Activated CD8-positive, alpha-beta T cell treated with anti-CD3 and anti-CD28 coated beads, Interleukin-2, amount 10 ng/mL, durations not matched to agents 7 days and 5 days (primary cell): ENCODE results near the gene TCERG1. TPM values are rescaled to one million over a fixed set of nuclear protein-coding genes. Genes with fewer than 3 reads are reported as not detected.

ENCODE experiments used
- ATAC-seq: fragments of 150-1000 bp; cut with Tn5 transposase; one replicate; pipeline ENCODE4 v1.10.0; 2021; ENCODE audit warnings: moderate library complexity
- CTCF ChIA-PET: fragments of 350-600 bp; sonication (Branson Sonifier 250); formaldehyde crosslinking; loops from one replicate; lab custom pipeline; 2021; ENCODE audit warnings: antibody characterized with exemption; lab: Charles Lee
- POLR2A ChIA-PET: fragments of 350-600 bp; sonication (Branson Sonifier 250); formaldehyde crosslinking; loops from one replicate; lab custom pipeline; 2021; ENCODE audit warnings: antibody characterized with exemption; lab: Charles Lee
- DNase-seq: peaks from one replicate; pipeline ENCODE4 v3.0.0-alpha.2; 2020
- H3K27ac Mint-ChIP-seq: one replicate; pipeline ENCODE4 v1.8.0; 2021; ENCODE audit warnings: mild to moderate bottlenecking, mixed read lengths
- H3K27me3 Mint-ChIP-seq: one replicate; pipeline ENCODE4 v1.8.0; 2021; ENCODE audit warnings: low read depth, mixed read lengths
- H3K36me3 Mint-ChIP-seq: one replicate; pipeline ENCODE4 v1.8.0; 2021; ENCODE audit warnings: low read depth, mixed read lengths
- H3K4me1 Mint-ChIP-seq: one replicate; pipeline ENCODE4 v1.8.0; 2021; ENCODE audit warnings: low read depth, mixed read lengths
- H3K4me3 Mint-ChIP-seq: one replicate; pipeline ENCODE4 v1.8.0; 2021; ENCODE audit warnings: mild to moderate bottlenecking, mixed read lengths
- H3K9me3 Mint-ChIP-seq: one replicate; pipeline ENCODE4 v1.8.0; 2022; ENCODE audit warnings: mixed read lengths; ENCODE audit not compliant: insufficient read depth
- total RNA-seq, 2 experiments: library from RNA; stranded (reverse); gene quantifications; one replicate each; pipeline ENCODE4 v1.2.3, GENCODE V29; 2021

TCERG1 gene
- total RNA-seq, 2 experiments from 2014 or later = 86.5 to 94.0 TPM

GRCh38 chr5:146458894-146459293 is 11.8 kb downstream of the TCERG1 start:
- peaks cover 10% of the 10 kb centered on the region for H3K4me1 Mint-ChIP-seq
- H3K9me3 Mint-ChIP-seq = no peaks in the 10 kb centered on the region
- no peak overlapping the region for H3K4me3 Mint-ChIP-seq
- ChIA-PET CTCF (no interaction called here), POLR2A (no interaction called here)
- peaks cover 63% of the 10 kb centered on the region for H3K36me3 Mint-ChIP-seq
- ATAC-seq (no peak), DNase-seq (no peak)
- no peaks in the 10 kb centered on the region for H3K27me3 Mint-ChIP-seq
- no peak overlapping the region for H3K27ac Mint-ChIP-seq

DNA sequence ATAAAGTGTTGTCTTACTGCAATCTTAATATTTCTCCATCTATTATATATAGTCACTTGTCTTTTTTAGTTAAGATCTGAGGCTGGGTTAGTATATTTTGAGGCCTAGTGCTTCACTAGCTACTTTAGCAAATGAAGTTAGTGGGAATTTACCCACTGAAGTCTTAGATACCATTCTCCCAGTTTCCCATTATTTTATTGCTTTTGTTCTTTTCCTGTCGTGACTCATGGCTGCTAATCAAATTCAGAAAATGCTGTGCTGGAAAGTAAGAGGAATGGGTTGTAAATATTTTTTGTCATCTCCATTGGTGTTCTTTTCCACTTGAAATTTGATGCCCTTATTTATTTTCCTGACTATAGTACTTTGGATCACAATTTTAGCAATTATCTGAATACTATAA is 14.2 kb downstream of the TCERG1 start:
- ATAC-seq (no peak), DNase-seq (no peak)
- H3K9me3 Mint-ChIP-seq = no peaks in the 10 kb centered on the region
- ChIA-PET CTCF (interaction anchor here (1.1 to 2.1 kb wide), 2 partner anchors 15 to 34 kb away, joined by 3 to 8 read pairs; partner anchors contain the start of gene TCERG1), POLR2A (no interaction called here)
- peaks cover 13% of the 10 kb centered on the region for H3K4me1 Mint-ChIP-seq
- H3K4me3 Mint-ChIP-seq = no peak overlapping the region
- no peaks in the 10 kb centered on the region for H3K27me3 Mint-ChIP-seq
- no peak overlapping the region for H3K27ac Mint-ChIP-seq
- peaks cover 65% of the 10 kb centered on the region for H3K36me3 Mint-ChIP-seq

DNA sequence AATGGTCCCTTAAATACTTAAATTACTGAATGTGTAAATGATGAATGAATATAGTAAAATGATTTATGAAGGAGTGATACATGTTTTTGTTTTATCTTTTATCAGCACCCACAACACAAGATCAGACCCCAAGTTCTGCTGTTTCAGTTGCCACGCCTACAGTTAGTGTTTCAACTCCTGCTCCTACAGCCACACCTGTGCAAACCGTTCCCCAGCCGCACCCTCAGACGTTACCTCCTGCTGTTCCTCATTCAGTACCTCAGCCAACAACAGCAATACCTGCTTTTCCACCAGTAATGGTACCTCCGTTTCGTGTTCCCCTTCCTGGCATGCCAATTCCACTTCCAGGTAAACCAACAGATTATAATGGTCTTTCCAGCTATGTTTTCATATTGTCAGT is 16.3 kb downstream of the TCERG1 start:
- no peak for ATAC-seq
- H3K4me1 Mint-ChIP-seq = peaks cover 20% of the 10 kb centered on the region

DNA sequence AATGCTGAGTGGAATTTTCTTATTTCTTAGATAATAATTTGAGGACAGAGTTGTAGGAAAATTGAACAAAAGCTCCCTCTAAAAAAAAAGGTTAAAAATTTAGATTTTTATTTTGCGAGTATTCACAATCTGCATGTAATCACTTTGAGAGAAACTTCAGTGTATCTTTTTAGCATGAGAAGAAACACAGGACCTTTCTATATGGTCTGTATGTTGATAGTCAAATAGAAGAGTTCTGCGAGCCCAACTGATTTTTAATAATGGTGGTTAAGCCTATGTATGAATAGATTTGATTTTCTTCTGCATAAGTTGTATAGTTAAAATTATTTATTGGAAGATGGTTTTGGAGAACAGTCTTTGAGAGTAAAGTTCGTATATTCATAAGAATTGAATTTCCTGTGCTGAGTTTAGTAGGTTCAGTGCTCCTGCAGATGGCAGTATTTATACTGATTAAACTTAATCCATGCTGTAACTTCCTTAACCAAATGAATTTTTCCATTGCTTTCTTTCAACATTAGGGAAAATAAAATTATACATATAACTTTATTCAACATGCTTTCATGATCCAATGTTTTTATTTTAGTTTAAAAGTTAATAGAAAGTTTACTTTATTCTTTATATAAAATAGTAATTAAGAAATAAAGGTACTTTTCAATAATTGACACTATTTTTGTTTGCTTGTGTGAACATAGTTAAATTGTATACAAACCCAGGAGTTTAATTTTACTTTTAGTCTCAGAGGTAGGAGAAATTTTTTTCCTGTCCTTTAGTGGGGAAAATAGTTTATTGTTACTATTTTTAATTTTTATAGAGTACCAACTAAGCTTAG is 19.6 kb downstream of the TCERG1 start:
- POLR2A ChIA-PET = no interaction called here
- Mint-ChIP-seq H3K9me3 (no peaks in the 10 kb centered on the region), H3K36me3 (peaks cover 56% of the 10 kb centered on the region), H3K4me1 (peaks cover 18% of the 10 kb centered on the region), H3K27me3 (no peaks in the 10 kb centered on the region), H3K27ac (no peak overlapping the region), H3K4me3 (no peak overlapping the region)
- ATAC-seq (no peak), DNase-seq (no peak)
- CTCF ChIA-PET = interaction anchor here (0.7 to 3.5 kb wide), 5 partner anchors 9 to 20 kb away, joined by 3 to 9 read pairs (median 6); partner anchors contain the start of gene TCERG1

More for the DNA sequence above, 16.3 kb downstream of the TCERG1 start:
- H3K27ac Mint-ChIP-seq = no peak overlapping the region
- DNase-seq = no peak
- no peak overlapping the region for H3K4me3 Mint-ChIP-seq
- POLR2A ChIA-PET = no interaction called here
- H3K9me3 Mint-ChIP-seq = no peaks in the 10 kb centered on the region
- H3K36me3 Mint-ChIP-seq = peaks cover 63% of the 10 kb centered on the region
- H3K27me3 Mint-ChIP-seq = no peaks in the 10 kb centered on the region
- CTCF ChIA-PET = interaction anchor here (0.8 to 2.2 kb wide), 2 partner anchors 12 to 36 kb away, joined by 3 to 7 read pairs; no protein-coding TSS in a partner anchor

GRCh38 chr5:146467760-146468159 is 20.6 kb downstream of the TCERG1 start:
- ATAC-seq = no peak
- peak overlapping the region; percentile 11 for H3K27ac Mint-ChIP-seq
- H3K27me3 Mint-ChIP-seq = no peaks in the 10 kb centered on the region
- peaks cover 61% of the 10 kb centered on the region for H3K36me3 Mint-ChIP-seq
- H3K4me1 Mint-ChIP-seq = peaks cover 16% of the 10 kb centered on the region
- DNase-seq = no peak
- ChIA-PET CTCF (interaction anchor here (0.7 to 3.5 kb wide), 5 partner anchors 10 to 66 kb away, joined by 3 to 9 read pairs (median 6); partner anchors contain the start of gene TCERG1), POLR2A (no interaction called here)
- H3K9me3 Mint-ChIP-seq = no peaks in the 10 kb centered on the region
- H3K4me3 Mint-ChIP-seq = no peak overlapping the region

GRCh38 chr5:146474065-146474464 is 26.9 kb downstream of the TCERG1 start:
- H3K27ac Mint-ChIP-seq = no peak overlapping the region

DNA sequence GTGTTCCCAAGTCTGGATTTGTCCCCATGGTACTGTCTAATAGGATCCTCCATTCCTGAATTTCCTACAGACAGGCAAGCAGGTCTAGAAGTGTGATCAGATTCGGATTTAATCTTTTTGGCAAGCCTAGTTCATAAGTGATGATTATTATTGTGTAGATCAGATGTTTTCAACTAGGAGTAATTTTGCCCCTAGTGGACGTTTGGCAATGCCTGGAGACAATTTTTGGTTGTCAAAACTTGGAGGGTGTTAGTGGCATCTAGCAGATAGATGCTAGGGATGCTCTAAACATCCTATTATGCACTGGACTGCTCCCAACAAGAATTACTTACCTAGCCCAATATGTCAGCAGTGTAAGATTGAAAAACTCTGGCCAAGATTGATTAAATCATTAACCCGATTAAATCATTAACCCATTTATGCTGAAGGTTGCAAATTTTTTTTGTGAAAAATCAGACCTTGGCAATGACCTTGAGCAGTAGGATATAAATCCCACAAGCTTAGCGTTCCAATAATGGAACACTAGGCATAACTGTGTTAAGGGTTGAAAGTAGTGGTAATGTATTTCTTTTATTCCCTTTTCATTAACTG is 28.2 kb downstream of the TCERG1 start:
- H3K4me3 Mint-ChIP-seq = no peak overlapping the region
- H3K9me3 Mint-ChIP-seq = no peaks in the 10 kb centered on the region
- H3K4me1 Mint-ChIP-seq = no peaks in the 10 kb centered on the region
- no peak overlapping the region for H3K27ac Mint-ChIP-seq
- ChIA-PET CTCF (interaction anchor here (1.4 to 1.9 kb wide), 4 partner anchors 8 to 28 kb away, joined by 3 to 5 read pairs (median 4); partner anchors contain the start of gene TCERG1), POLR2A (no interaction called here)
- ATAC-seq (no peak), DNase-seq (no peak)
- H3K36me3 Mint-ChIP-seq = peaks cover 60% of the 10 kb centered on the region
- no peaks in the 10 kb centered on the region for H3K27me3 Mint-ChIP-seq

More at GRCh38 chr5:146474065-146474464, 26.9 kb downstream of the TCERG1 start:
- POLR2A ChIA-PET = no interaction called here
- H3K4me3 Mint-ChIP-seq = no peak overlapping the region
- H3K27me3 Mint-ChIP-seq = no peaks in the 10 kb centered on the region
- ATAC-seq (no peak), DNase-seq (no peak)
- H3K9me3 Mint-ChIP-seq = no peaks in the 10 kb centered on the region
- no peaks in the 10 kb centered on the region for H3K4me1 Mint-ChIP-seq
- H3K36me3 Mint-ChIP-seq = peaks cover 58% of the 10 kb centered on the region
- CTCF ChIA-PET = interaction anchor here (1.7 kb wide), 1 partner anchor 23 kb away, joined by 4 read pairs; no protein-coding TSS in a partner anchor

DNA sequence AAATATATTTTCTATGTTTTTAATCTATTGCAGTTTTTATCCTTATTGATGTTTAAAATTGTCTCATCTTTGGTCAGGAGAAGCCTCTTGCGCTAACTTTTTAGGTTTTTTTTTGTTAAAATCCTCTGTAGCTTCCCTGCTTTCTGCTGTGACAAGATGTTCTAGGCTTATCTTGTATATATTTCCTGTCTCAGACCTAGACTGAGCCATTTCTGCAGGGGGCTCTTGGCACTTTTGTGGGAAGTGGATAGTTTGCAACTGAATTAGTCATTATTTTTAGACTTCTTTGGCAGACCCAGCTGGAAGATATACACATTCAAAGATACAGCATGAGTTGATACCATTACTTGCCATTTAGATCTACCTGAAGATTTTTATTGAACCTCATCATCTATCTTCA is 28.8 kb downstream of the TCERG1 start:
- H3K9me3 Mint-ChIP-seq = no peaks in the 10 kb centered on the region
- no peak overlapping the region for H3K27ac Mint-ChIP-seq
- H3K36me3 Mint-ChIP-seq = peaks cover 57% of the 10 kb centered on the region
- ATAC-seq (no peak), DNase-seq (no peak)
- ChIA-PET POLR2A (no interaction called here), CTCF (interaction anchor here (1.4 to 1.9 kb wide), 3 partner anchors 8 to 29 kb away, joined by 3 to 5 read pairs (median 5); partner anchors contain the start of gene TCERG1)
- H3K4me1 Mint-ChIP-seq = no peaks in the 10 kb centered on the region
- H3K4me3 Mint-ChIP-seq = no peak overlapping the region
- H3K27me3 Mint-ChIP-seq = no peaks in the 10 kb centered on the region

GRCh38 chr5:146482775-146483174 is 35.6 kb downstream of the TCERG1 start:
- POLR2A ChIA-PET = no interaction called here
- DNase-seq (no peak), ATAC-seq (no peak)
- Mint-ChIP-seq H3K27me3 (no peaks in the 10 kb centered on the region), H3K4me3 (no peak overlapping the region), H3K36me3 (peaks cover 54% of the 10 kb centered on the region), H3K27ac (no peak overlapping the region), H3K4me1 (no peaks in the 10 kb centered on the region), H3K9me3 (no peaks in the 10 kb centered on the region)
- CTCF ChIA-PET = no interaction called here

GRCh38 chr5:146484714-146485391 is 37.7 kb downstream of the TCERG1 start:
- no peaks in the 10 kb centered on the region for H3K4me1 Mint-ChIP-seq
- DNase-seq (no peak), ATAC-seq (no peak)
- H3K27ac Mint-ChIP-seq = peak overlapping the region; percentile 2
- H3K36me3 Mint-ChIP-seq = peaks cover 62% of the 10 kb centered on the region
- CTCF ChIA-PET = interaction anchor here (1.2 to 1.7 kb wide), 2 partner anchors 9 to 17 kb away, joined by 5 to 6 read pairs; no protein-coding TSS in a partner anchor
- no peaks in the 10 kb centered on the region for H3K9me3 Mint-ChIP-seq
- no peak overlapping the region for H3K4me3 Mint-ChIP-seq
- POLR2A ChIA-PET = interaction anchor here (0.5 kb wide), 1 partner anchor 8 kb away, joined by 3 read pairs; no protein-coding TSS in a partner anchor
- H3K27me3 Mint-ChIP-seq = no peaks in the 10 kb centered on the region

DNA sequence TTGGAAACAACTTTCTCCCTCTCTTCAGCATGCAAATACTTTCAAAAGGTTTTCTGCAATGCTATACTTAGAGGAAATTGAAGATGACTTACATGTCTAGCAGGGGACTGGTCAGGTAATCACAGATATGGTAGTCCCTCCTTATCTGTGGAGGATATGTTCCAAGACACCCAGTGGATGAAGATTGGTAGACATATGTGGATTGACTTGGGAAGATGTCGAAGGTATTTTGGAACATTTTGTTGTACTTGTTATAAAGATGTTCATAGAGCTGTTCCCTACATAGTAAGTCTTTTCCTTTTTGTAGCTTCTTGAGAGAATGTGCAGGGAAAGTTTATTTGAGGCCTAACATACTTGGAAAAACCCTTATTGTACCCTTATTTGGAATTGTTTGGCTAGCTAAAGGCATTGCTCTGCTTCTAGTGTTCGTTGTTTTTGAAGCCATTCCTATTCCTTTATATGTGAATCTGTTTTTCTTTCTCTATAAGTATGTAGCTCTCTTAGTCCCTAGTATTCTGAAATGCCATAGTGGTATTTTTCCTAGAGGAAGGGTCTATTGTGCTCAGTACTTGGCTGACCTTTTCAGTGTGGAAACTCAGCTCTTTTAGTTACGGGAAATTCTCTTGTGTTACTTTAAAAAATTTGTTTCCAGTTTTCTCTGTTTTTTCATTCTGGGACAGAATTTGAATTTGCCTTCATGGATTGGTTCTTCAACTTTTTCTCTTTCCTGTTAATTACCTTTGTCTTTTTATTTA is 43.1 kb downstream of the TCERG1 start:
- H3K4me3 Mint-ChIP-seq = no peak overlapping the region
- no peak overlapping the region for H3K27ac Mint-ChIP-seq
- peaks cover 44% of the 10 kb centered on the region for H3K36me3 Mint-ChIP-seq
- CTCF ChIA-PET = interaction anchor here (0.8 to 0.9 kb wide), 2 partner anchors 41 to 43 kb away, joined by 3 to 4 read pairs; no protein-coding TSS in a partner anchor
- H3K9me3 Mint-ChIP-seq = no peaks in the 10 kb centered on the region
- H3K4me1 Mint-ChIP-seq = no peaks in the 10 kb centered on the region
- POLR2A ChIA-PET = no interaction called here
- ATAC-seq (no peak), DNase-seq (no peak)
- no peaks in the 10 kb centered on the region for H3K27me3 Mint-ChIP-seq
